NCI-H1105 treated with DMSO at 0.1 percent for 48 hours (cell line): Measurements from ENCODE around the gene SLC10A3.

Experiments used
- DNase-seq: peaks from one replicate; lab custom pipeline; 2025; lab: John Stamatoyannopoulos, UW

The SLC10A3 gene

GRCh38 chrX:154483325-154483724 lies 7.1 kb downstream of the SLC10A3 start:
- DNase-seq, result no peak

GRCh38 chrX:154482786-154483185 lies 7.6 kb downstream of the SLC10A3 start:
- no peak for DNase-seq

GRCh38 chrX:154481911-154482601 lies 8.4 kb downstream of the SLC10A3 start:
- DNase-seq, result no peak

GRCh38 chrX:154481195-154481594 lies 9.2 kb downstream of the SLC10A3 start:
- DNase-seq, result no peak

- DNase-seq, result peak; percentile 80
These were observed 11.5 kb downstream of the SLC10A3 start, which contains the start of gene LAGE3 for GRCh38 chrX:154478728-154479622. TSS of gene LAGE3 (minus strand) at chrX:154479281. CDS start at chrX:154478915, 366 bp downstream.

GRCh38 chrX:154477891-154478477 lies 12.4 kb downstream of the SLC10A3 start:
- DNase-seq, result peak; percentile 13

- no peak for DNase-seq
These were observed 13.6 kb downstream of the SLC10A3 start for GRCh38 chrX:154476821-154477220.

- no peak for DNase-seq
These were observed 16.7 kb downstream of the SLC10A3 start for GRCh38 chrX:154473683-154474082.

GRCh38 chrX:154472685-154473632 lies 17.5 kb downstream of the SLC10A3 start:
- no peak for DNase-seq

- DNase-seq, result no peak
These were observed 18.4 kb downstream of the SLC10A3 start for GRCh38 chrX:154471839-154472684.

GRCh38 chrX:154470914-154471568 lies 19.4 kb downstream of the SLC10A3 start:
- DNase-seq, result no peak

- no peak for DNase-seq
These were observed 20.0 kb downstream of the SLC10A3 start for GRCh38 chrX:154470434-154470833.

GRCh38 chrX:154469880-154470279 lies 20.5 kb downstream of the SLC10A3 start:
- DNase-seq, result no peak

- no peak for DNase-seq
These were observed 21.3 kb downstream of the SLC10A3 start for GRCh38 chrX:154469114-154469513.

- DNase-seq, result no peak
These were observed 22.2 kb downstream of the SLC10A3 start for GRCh38 chrX:154468217-154468616.

- DNase-seq, result no peak
These were observed 22.9 kb downstream of the SLC10A3 start for GRCh38 chrX:154467556-154467955.

GRCh38 chrX:154466907-154467306 lies 23.5 kb downstream of the SLC10A3 start:
- DNase-seq, result no peak

GRCh38 chrX:154466036-154466435 lies 24.4 kb downstream of the SLC10A3 start:
- no peak for DNase-seq

- no peak for DNase-seq
These were observed 24.8 kb downstream of the SLC10A3 start for GRCh38 chrX:154465601-154466000.

- no peak for DNase-seq
These were observed 25.5 kb downstream of the SLC10A3 start for GRCh38 chrX:154464806-154465365.
